GM12864 (cell line): ENCODE data around the gene NTPCR.
"Not testable (repeated sequence)": the region's sequence is repeated elsewhere in the genome, so short reads cannot be mapped to it uniquely, and the experiment has no call there.

ENCODE experiments used
- DNase-seq: peaks from one replicate; pipeline ENCODE4 v3.0.0-alpha.2; 2011; ENCODE audit warnings: low read depth
- H3K4me3 ChIP-seq: 2 replicates; pipeline ENCODE4 v1.5.1; 2011; ENCODE audit warnings: mild to moderate bottlenecking, low read depth, low read length, control low read depth
- TF ChIP-seq, protein P1 (sequence below): IDR thresholded peaks from 2 replicates; pipeline ENCODE4 v1.5.1; 2011; ENCODE audit warnings: low read depth, mild to moderate bottlenecking, moderate library complexity, low read length, control low read depth, inconsistent platforms; ENCODE audit errors: missing control alignments

Gene NTPCR

DNA sequence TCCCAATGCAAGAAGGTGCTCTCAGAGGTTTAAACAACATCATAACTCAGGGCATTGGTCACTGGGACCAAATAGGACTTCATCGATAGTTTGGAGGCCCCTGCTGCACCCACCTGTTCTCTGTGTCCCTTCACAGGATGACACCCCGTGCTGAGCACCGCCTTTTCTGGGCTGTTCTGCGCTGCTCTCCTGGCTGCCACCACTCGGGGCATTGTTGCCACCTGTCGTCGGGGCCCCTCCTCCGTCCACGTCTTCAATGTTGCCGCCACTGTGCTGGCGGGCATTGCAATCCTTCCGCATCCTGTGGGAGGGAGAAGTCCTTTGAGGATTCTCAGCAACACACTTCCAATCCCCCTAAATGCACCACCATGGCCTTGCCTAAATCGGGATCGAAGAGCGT lies 47.7 kb downstream of the NTPCR start:
- TF ChIP-seq, protein P1, sequence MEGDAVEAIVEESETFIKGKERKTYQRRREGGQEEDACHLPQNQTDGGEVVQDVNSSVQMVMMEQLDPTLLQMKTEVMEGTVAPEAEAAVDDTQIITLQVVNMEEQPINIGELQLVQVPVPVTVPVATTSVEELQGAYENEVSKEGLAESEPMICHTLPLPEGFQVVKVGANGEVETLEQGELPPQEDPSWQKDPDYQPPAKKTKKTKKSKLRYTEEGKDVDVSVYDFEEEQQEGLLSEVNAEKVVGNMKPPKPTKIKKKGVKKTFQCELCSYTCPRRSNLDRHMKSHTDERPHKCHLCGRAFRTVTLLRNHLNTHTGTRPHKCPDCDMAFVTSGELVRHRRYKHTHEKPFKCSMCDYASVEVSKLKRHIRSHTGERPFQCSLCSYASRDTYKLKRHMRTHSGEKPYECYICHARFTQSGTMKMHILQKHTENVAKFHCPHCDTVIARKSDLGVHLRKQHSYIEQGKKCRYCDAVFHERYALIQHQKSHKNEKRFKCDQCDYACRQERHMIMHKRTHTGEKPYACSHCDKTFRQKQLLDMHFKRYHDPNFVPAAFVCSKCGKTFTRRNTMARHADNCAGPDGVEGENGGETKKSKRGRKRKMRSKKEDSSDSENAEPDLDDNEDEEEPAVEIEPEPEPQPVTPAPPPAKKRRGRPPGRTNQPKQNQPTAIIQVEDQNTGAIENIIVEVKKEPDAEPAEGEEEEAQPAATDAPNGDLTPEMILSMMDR = no peak
- no peak overlapping the region for H3K4me3 ChIP-seq
- DNase-seq = no peak

DNA sequence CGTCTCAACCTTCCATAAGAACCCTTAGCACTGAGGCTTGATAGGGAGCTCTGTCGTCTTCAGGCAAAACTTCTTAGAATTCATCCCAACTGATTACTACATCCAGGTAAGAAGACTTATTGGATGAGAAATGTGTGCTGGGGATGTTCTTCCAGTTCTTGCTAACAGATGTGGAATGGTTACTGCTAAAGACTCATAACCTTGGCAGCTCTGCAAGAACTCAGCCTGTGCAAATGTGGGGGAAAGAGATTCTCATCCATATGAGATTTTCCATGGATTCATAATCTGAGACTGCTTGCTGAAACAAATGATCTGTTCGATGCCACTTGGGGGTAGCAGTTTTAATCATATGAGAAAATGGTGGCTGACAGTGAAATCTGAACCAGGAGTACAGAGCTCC lies 48.2 kb downstream of the NTPCR start:
- DNase-seq = no peak
- TF ChIP-seq, protein P1 = no peak

DNA sequence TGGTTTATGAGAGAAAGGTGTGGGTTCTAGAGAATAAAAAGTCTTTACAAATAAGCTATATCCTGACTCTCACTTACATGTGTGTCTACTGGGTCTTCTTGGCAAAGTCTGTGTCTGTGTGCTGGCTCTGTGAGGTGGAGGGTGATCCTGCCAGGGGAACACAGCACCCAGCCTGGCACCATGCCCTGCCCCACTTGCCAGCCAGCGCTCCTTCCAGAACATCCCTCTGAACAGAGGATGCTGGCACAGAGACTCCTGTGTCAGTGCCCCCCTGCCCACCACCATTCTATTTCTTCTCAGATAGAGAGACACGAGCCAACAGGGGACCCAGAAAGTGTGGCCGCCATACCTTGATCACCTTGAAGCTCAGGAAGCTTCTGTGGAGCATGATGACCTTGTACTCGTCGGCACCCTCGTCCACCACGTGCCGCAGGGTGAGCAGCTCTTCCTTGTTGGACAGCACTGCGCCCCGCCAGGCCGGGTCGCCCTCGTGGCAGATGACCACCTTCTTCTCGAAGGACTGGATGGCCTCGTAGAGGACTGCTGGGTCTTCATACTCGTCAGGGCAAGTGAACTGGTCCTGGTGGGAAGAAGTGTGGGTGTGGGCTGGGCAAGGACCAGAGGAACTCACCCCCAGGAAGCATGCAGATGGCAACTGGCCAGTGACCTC lies 49.7 kb downstream of the NTPCR start:
- H3K4me3 ChIP-seq = no peak overlapping the region
- no peak for DNase-seq
- TF ChIP-seq, protein P1 = no peak

More for the DNA sequence above, 48.2 kb downstream of the NTPCR start:
- no peak overlapping the region for H3K4me3 ChIP-seq

DNA sequence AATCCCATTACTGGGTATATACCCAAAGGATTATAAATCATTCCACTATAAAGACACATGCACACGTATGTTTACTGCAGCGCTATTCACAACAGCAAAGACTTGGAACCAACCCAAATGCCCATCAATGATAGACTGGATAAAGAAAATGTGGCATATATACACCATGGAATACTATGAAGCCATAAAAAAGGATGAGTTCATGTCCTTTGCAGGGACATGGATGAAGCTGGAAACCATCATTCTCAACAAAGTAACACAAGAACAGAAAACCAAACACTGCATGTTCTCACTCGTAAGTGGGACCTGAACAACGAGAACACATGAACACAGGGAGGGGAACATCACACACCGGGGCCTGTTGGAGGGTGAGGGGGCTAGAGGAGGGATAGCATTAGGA lies 53.2 kb downstream of the NTPCR start:
- not testable (repeated sequence) for H3K4me3 ChIP-seq

DNA sequence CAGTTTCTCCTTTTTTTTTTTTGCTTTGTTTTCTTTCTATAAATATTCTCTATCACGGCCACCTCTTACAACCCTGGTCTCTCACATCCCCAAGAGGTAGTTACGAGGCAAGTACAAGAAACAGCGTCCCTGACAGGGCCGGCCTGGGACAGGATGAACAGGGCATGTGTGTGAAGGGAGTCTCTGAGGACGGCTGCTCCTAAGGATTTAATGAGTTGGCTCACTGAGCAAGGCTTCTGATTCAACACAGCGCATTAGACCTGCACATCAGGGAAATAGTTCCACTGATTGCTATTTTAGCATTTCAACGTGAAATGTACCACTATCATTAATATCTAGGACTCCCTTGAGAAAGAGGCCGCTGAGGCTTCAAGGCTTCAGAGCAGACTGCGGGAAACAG lies 54.0 kb downstream of the NTPCR start:
- H3K4me3 ChIP-seq = no peak overlapping the region
- no peak for DNase-seq
- TF ChIP-seq, protein P1 = no peak

More for the DNA sequence above, 53.2 kb downstream of the NTPCR start:
- DNase-seq = not testable (repeated sequence)

DNA sequence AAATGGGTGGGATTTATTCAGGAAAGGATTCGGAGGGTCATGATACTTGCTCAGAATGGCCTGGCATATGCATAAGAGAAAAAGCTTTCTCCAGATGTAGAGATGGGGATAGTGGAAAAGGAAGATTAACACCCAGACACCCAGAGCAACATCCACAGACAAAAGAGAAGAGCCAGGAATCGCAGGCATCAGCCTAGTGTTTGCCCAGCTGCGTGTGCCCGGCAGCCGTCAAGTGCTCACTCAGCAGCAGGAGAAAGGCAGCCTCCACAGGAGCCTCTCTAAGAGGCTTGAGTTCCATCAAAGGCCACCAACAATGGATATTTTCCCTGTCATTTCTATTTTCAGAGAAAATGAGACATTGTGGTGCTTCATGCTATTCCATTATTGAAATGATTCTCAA lies 54.7 kb downstream of the NTPCR start:
- no peak overlapping the region for H3K4me3 ChIP-seq
- TF ChIP-seq, protein P1 = no peak
- DNase-seq = no peak

DNA sequence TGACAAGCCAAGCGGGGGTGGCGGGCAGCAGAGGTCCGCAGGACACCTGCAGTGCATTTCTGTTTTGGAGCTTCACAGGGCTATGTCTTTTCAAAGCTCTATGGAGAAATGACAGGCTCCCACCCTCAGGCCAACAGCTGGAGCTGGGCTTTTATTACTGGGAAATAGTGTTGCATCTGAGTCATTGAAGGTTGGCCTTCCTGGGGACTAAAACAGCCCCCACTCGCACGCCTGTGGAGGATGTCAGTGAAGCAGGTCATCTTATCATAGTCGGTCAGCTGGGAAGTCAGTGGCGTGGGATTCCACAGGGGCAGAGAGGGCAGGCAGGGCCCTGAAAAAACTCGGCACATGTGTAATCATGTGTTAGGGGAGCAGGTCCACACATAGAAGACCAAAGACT lies 55.3 kb downstream of the NTPCR start:
- TF ChIP-seq, protein P1 = no peak
- no peak overlapping the region for H3K4me3 ChIP-seq
- no peak for DNase-seq

DNA sequence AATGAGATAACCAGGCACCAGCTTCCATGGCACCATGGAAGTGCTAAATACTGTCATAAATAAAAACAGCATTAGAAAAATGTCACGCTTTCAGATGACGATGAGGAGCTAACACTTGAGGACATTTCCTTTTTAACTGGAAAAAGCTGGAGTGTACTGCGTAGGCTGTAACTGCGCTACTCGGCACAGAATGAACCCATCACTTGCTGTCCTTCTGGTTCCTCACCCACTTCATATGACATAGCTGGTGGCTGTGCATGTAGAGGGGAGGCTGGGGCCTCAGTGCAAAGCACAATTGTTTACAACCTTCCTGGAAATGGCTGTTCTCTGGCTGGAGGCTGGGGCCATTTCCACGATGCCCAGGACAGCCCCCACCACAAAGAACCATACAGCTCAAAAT lies 55.7 kb downstream of the NTPCR start:
- no peak overlapping the region for H3K4me3 ChIP-seq
- TF ChIP-seq, protein P1 = no peak
- DNase-seq = no peak
